ENCODE results near the gene PTDSS2.

DNA sequence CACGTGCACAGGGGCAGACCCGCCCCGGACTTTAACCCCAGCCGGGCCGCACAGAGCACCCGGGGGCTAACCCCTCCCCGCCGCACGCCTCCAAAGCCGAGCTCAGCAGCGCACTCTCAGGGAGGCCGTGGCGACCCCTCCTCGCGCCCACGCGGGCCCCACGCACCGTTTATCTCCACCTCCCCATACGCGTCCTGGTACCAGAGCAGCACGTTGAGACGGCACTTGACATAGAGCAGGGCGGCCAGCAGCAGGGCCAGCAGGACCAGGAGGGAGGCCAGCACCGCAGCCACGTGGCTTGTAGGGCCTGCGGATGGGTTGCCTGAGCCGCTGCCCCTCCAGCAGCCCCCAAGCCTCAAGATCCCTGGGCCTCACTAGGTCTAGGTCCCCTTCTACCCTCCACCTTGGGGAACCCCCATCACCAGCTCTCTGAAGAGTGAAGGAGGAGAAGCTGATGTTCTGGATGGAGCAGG is 42.4 kb upstream of the PTDSS2 start:
- TF ChIP-seq, protein P1, sequence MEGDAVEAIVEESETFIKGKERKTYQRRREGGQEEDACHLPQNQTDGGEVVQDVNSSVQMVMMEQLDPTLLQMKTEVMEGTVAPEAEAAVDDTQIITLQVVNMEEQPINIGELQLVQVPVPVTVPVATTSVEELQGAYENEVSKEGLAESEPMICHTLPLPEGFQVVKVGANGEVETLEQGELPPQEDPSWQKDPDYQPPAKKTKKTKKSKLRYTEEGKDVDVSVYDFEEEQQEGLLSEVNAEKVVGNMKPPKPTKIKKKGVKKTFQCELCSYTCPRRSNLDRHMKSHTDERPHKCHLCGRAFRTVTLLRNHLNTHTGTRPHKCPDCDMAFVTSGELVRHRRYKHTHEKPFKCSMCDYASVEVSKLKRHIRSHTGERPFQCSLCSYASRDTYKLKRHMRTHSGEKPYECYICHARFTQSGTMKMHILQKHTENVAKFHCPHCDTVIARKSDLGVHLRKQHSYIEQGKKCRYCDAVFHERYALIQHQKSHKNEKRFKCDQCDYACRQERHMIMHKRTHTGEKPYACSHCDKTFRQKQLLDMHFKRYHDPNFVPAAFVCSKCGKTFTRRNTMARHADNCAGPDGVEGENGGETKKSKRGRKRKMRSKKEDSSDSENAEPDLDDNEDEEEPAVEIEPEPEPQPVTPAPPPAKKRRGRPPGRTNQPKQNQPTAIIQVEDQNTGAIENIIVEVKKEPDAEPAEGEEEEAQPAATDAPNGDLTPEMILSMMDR (IDR thresholded peaks at IDR 0.05) = no peak
- TF ChIP-seq POLR2A (IDR thresholded peaks at IDR 0.05) (no peak), POLR2AphosphoS5 (IDR thresholded peaks at IDR 0.05) (no peak)
